Heart left ventricle (tissue), 13 donors: ENCODE data around the gene RAP1GAP.

ENCODE experiments used
- CTCF ChIP-seq, 12 donors: fragments of 200-600 bp; sonication (generic) in 4 of 12; IDR thresholded peaks; one replicate each; pipeline versions ENCODE4 v1.5.0 to v1.8.0; 2018 to 2022; ENCODE audit warnings: antibody characterized with exemption in 12 of 12, mild to moderate bottlenecking in 5 of 12
- POLR2A ChIP-seq, 2 donors: fragments of 450-650 bp; IDR thresholded peaks; one replicate each; pipeline ENCODE4 v1.6.1; 2017; ENCODE audit warnings: antibody characterized with exemption in 2 of 2, mild to moderate bottlenecking in 2 of 2, moderate library complexity in 2 of 2
- donor health status: ischemic (EF 13 %, LVEDD 7.1; RV severe dilation, severe dysfunction).
- donor health status: DM: no; HTN: yes; CAD: no.
- donor health status: DM: no; HTN: no; CAD: no.
- donor health status: ischemic (EF 25% LVEDD 6.9; RV normal size, moderate dysfunction).
- donor health status: ischemic (EF 25% LVEDD 5.7; RV mildly dilated, moderate dysfunction).
- donor health status: ischemic (EF 35%, LVEDD 5.7; RV mildly dilated, moderate dysfunction).
- donor health status: nonischemic (EF 11% LVEDD 7.7; RV severe dilation, severe dysfunction).
- donor health status: DM: yes; HTN: yes; CAD: no.
- donor health status: PGD.
- donor health status: ischemic (EF 29% LVEDD 5.4; RV normal size, mild dysfunction).
- donor health status: nonischemic (EF 23%, LVEDD 6.1; RV moderate dilation, normal function).

- no peak for TF ChIP-seq CTCF (IDR thresholded peaks at IDR 0.05)
- no peak for TF ChIP-seq POLR2A (IDR thresholded peaks at IDR 0.05)
Measured at GRCh38 chr1:21681426-21681825, 12.3 kb upstream of the RAP1GAP start.
